ENCODE results near the gene SOS2. TPM values are rescaled to one million over a fixed set of nuclear protein-coding genes. Genes with fewer than 3 reads are reported as not detected.

Gene SOS2
- total and polyA plus RNA-seq, 10 of the 15 experiments (the other 5 are each of a cell fraction or from before 2014, with no cell fraction given), result 2.1 to 16.8 (median 8.4) TPM

DNA sequence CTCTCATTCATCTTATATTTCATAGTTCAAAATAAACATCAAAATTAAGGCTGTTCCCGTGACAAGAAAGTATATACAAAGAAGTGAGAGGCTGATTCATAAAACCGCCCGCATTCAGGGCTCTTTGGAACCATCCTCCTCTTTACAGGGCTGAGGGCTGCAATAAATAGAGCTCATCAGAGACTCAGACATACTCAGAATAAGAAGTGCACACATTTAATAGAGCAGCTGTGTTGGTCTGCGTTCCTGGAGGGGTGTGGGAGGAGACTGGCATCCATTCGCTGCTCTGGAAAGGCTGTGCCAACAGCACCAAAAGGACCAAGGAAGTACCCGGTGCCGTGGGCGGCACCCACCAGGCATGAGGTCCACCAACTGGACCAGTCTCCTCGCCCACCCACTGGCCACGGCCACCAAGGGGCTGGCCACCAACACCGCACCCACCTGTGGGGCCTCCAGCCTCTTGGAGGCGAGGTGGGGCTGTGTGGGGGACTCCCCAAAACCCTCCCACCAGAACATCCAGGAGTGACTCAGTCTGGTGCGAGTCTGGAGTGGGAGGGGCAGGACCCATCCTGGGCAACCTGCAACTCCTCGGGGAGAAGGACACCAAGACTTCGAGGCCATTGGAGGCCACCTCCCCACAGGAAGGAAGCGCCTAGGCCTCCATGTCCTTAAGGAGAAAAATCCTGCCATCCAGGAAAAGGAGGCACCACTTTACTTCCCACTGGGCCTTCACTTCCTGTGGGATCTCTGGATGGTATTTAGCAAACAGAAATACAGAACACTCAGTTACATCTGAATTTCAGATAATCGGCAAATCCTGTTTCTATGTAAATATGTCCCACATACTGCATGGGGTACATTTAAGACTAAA lies 147.7 kb downstream of the SOS2 start:
- no peak for DNase-seq (ENCODE audit: low read depth, low spot score)
- Histone ChIP-seq H4K20me1 (ENCODE audit: control insufficient read depth, insufficient read depth) (no peaks in the 10 kb centered on the region), H3K4me2 (ENCODE audit: control insufficient read depth, insufficient read depth) (peak overlapping the region; percentile 100), H3K79me2 (ENCODE audit: control insufficient read depth, insufficient read depth, low read length) (peaks cover 12% of the 10 kb centered on the region), H3K9me3 (replicated peaks; ENCODE audit: control insufficient read depth, insufficient read depth, low read length) (no peaks in the 10 kb centered on the region), H3K36me3 (ENCODE audit: control insufficient read depth in 2 of 2, insufficient read depth in 2 of 2, low read length in 1 of 2) (no peaks in the 10 kb centered on the region), H3K9ac (ENCODE audit: control insufficient read depth, insufficient read depth, low read length) (peak overlapping the region; percentile 81), H2AFZ (ENCODE audit: control insufficient read depth, low read depth, low read length) (no peak overlapping the region; the same call in 1 of the 2 replicates), H3K4me1 (ENCODE audit: control insufficient read depth, insufficient read depth, low read length) (peaks cover 68% of the 10 kb centered on the region), H3K27ac (ENCODE audit: control insufficient read depth, insufficient read depth) (peak overlapping the region; percentile 95), H3K4me3 (peak overlapping the region; percentile 7; the same call in 1 of the 2 replicates), H3K27me3 (replicated peaks in 1 of 2; ENCODE audit: control insufficient read depth in 2 of 2, insufficient read depth in 2 of 2, low read length in 1 of 2) (no peaks in the 10 kb centered on the region)
- intact Hi-C loops (cut with micrococcal nuclease; ENCODE audit: unreplicated experiment) (loop anchor here (1.0 to 2.0 kb wide), 7 partner anchors 18 to 221 kb away; partner anchors contain the start of gene ARF6), in situ Hi-C loops (cut with MboI) (no loop called here)
- POLR2A ChIA-PET, result interaction anchor here (0.6 to 3.8 kb wide), 9 partner anchors 8 to 215 kb away, joined by 3 to 42 read pairs (median 8); no protein-coding TSS in a partner anchor
- FAIRE-seq, result no peak
- SMC1A ChIA-PET (ENCODE audit: uncharacterized antibody, unreplicated experiment), result interaction anchor here (0.7 to 4.5 kb wide), 14 partner anchors 12 to 231 kb away, joined by 3 to 74 read pairs (median 5); partner anchors contain the start of gene NEMF
- RAD21 ChIA-PET (ENCODE audit: unreplicated experiment), result interaction anchor here (0.5 to 5.5 kb wide), 12 partner anchors 12 to 222 kb away, joined by 3 to 99 read pairs (median 30); no protein-coding TSS in a partner anchor
- CTCF ChIA-PET, result interaction anchor here (0.5 to 6.2 kb wide), 10 partner anchors 21 to 224 kb away, joined by 3 to 41 read pairs (median 6); no protein-coding TSS in a partner anchor
- 3% methylated on average over 16 of the region's 17 CpGs for WGBS (ENCODE audit: insufficient coverage, insufficient replicate concordance, low lambda C conversion rate, missing lambda C conversion rate)
- ATAC-seq, result peak; percentile 58
- BruUV-seq (replicated peaks), result TSS peak; percentile 92
- TF ChIP-seq ZBED1 (IDR thresholded peaks at IDR 0.05; ENCODE audit: borderline replicate concordance), result no peak
- TF ChIP-seq STAT1 (conservative IDR thresholded peaks at IDR 0.05), result no peak
- peak; percentile 56; the same call in 1 of the 2 replicates for TF ChIP-seq MXI1 (IDR thresholded peaks at IDR 0.05; ENCODE audit: low read depth, low read length)
- no peak for TF ChIP-seq PRDM15 (CRISPR knock-in tag; IDR thresholded peaks at IDR 0.05)
- TF ChIP-seq NR2C1 (IDR thresholded peaks at IDR 0.05), result no peak
- TF ChIP-seq RELA (IDR thresholded peaks at IDR 0.05; ENCODE audit: borderline replicate concordance, partially characterized antibody), result peak; percentile 86
- TF ChIP-seq KAT2A (conservative IDR thresholded peaks at IDR 0.05; ENCODE audit: control insufficient read depth, low read depth, low read length), result no peak
- TF ChIP-seq CREB1 (IDR thresholded peaks at IDR 0.05; ENCODE audit: low read depth), result no peak; the same call in 1 of the 2 replicates
- TF ChIP-seq NFIC (IDR thresholded peaks at IDR 0.05; ENCODE audit: low read depth, low read length), result 0 out of 2 replicates have a peak, but pooled peaks have one; percentile 59
- TF ChIP-seq PAX5 (IDR thresholded peaks at IDR 0.05; ENCODE audit: borderline replicate concordance, low read depth, low read length), result peak; percentile 57; the same call in 1 of the 2 replicates
- TF ChIP-seq, protein P1, sequence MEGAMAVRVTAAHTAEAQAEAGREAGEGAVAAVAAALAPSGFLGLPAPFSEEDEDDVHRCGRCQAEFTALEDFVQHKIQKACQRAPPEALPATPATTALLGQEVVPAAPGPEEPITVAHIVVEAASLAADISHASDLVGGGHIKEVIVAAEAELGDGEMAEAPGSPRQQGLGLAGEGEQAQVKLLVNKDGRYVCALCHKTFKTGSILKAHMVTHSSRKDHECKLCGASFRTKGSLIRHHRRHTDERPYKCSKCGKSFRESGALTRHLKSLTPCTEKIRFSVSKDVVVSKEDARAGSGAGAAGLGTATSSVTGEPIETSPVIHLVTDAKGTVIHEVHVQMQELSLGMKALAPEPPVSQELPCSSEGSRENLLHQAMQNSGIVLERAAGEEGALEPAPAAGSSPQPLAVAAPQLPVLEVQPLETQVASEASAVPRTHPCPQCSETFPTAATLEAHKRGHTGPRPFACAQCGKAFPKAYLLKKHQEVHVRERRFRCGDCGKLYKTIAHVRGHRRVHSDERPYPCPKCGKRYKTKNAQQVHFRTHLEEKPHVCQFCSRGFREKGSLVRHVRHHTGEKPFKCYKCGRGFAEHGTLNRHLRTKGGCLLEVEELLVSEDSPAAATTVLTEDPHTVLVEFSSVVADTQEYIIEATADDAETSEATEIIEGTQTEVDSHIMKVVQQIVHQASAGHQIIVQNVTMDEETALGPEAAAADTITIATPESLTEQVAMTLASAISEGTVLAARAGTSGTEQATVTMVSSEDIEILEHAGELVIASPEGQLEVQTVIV (IDR thresholded peaks at IDR 0.05; ENCODE audit: borderline replicate concordance, partially characterized antibody), result no peak
- TF ChIP-seq ETV6 (conservative IDR thresholded peaks at IDR 0.05 in 1 of 2, IDR thresholded peaks at IDR 0.05 in 1 of 2; ENCODE audit: borderline replicate concordance in 1 of 2, low read depth in 1 of 2), result 0 out of 4 replicates have a peak, but pooled peaks of 1 of the 2 experiments have one; percentile 9
- TF ChIP-seq SUPT20H (IDR thresholded peaks at IDR 0.05; ENCODE audit: borderline replicate concordance, control insufficient read depth, low read depth, low read length), result no peak
- peak; percentile 7 for TF ChIP-seq SMAD1 (IDR thresholded peaks at IDR 0.05; ENCODE audit: low read depth, partially characterized antibody)
